Parathyroid adenoma (tissue), 2 donors: ENCODE measurements around the gene ANTXR1.

ENCODE experiments used
- H2AFZ ChIP-seq: fragments of 300-600 bp; sonication (generic); one replicate; pipeline ENCODE4 v1.7.0; 2017; ENCODE audit warnings: antibody characterized with exemption, mild to moderate bottlenecking
- H3K27ac ChIP-seq: fragments of 300-600 bp; sonication (generic); one replicate; pipeline ENCODE4 v1.7.0; 2017
- H3K27me3 ChIP-seq: fragments of 300-600 bp; sonication (generic); one replicate; pipeline ENCODE4 v1.7.0; 2017; ENCODE audit warnings: low read length; ENCODE audit not compliant: control insufficient read depth, insufficient read depth
- H3K36me3 ChIP-seq: fragments of 300-600 bp; sonication (generic); one replicate; pipeline ENCODE4 v1.7.0; 2017; ENCODE audit warnings: low read length; ENCODE audit not compliant: control insufficient read depth, insufficient read depth
- H3K4me1 ChIP-seq: fragments of 300-600 bp; sonication (generic); one replicate; pipeline ENCODE4 v1.7.0; 2017; ENCODE audit warnings: control low read depth
- H3K4me2 ChIP-seq: fragments of 300-600 bp; sonication (generic); one replicate; pipeline ENCODE4 v1.7.0; 2017; ENCODE audit warnings: low read length
- H3K4me3 ChIP-seq: fragments of 300-600 bp; sonication (generic); one replicate; pipeline ENCODE4 v1.7.0; 2017; ENCODE audit warnings: low read depth, low read length
- H3K79me2 ChIP-seq: fragments of 300-600 bp; sonication (generic); one replicate; pipeline ENCODE4 v1.7.0; 2017; ENCODE audit warnings: control low read depth
- H3K9ac ChIP-seq: fragments of 300-600 bp; sonication (generic); one replicate; pipeline ENCODE4 v1.7.0; 2017; ENCODE audit warnings: mild to moderate bottlenecking
- H3K9me3 ChIP-seq: fragments of 300-600 bp; sonication (generic); one replicate; pipeline ENCODE4 v1.7.0; 2017; ENCODE audit warnings: low read length; ENCODE audit not compliant: control insufficient read depth
- TF ChIP-seq, protein P1 (sequence below): fragments of 300-600 bp; sonication (generic); IDR thresholded peaks from one replicate; pipeline ENCODE4 v1.7.0; 2017; ENCODE audit warnings: antibody characterized with exemption, mild to moderate bottlenecking
- donor health status: primary hyperparathyroidism.

The ANTXR1 gene

DNA sequence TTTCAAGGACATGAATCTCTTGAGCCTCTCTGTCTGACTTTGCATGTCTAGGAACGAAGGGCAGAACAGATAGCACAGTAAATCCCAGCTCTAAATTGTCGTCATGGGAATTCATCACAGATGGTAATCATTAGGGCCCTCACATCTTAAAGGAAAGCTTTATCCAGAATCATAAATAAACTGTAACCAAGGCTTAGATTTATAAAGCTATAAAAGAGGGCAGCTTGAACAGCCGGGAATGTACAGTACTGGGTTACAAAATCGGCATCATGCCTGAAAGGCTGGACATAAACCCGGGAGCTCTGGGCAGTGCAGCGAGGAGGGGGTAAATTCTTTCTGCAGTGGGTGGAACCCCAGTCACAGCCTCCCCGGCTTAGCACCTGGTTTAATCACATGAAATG, 229.7 kb downstream of the ANTXR1 start:
- no peaks in the 10 kb centered on the region for H3K27me3 ChIP-seq
- H3K9ac ChIP-seq: no peak overlapping the region
- H3K4me1 ChIP-seq: no peaks in the 10 kb centered on the region
- no peak overlapping the region for H3K27ac ChIP-seq
- H3K4me2 ChIP-seq: no peak overlapping the region
- H2AFZ ChIP-seq: no peak overlapping the region
- TF ChIP-seq, protein P1, sequence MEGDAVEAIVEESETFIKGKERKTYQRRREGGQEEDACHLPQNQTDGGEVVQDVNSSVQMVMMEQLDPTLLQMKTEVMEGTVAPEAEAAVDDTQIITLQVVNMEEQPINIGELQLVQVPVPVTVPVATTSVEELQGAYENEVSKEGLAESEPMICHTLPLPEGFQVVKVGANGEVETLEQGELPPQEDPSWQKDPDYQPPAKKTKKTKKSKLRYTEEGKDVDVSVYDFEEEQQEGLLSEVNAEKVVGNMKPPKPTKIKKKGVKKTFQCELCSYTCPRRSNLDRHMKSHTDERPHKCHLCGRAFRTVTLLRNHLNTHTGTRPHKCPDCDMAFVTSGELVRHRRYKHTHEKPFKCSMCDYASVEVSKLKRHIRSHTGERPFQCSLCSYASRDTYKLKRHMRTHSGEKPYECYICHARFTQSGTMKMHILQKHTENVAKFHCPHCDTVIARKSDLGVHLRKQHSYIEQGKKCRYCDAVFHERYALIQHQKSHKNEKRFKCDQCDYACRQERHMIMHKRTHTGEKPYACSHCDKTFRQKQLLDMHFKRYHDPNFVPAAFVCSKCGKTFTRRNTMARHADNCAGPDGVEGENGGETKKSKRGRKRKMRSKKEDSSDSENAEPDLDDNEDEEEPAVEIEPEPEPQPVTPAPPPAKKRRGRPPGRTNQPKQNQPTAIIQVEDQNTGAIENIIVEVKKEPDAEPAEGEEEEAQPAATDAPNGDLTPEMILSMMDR: no peak
- no peaks in the 10 kb centered on the region for H3K9me3 ChIP-seq
- H3K79me2 ChIP-seq: no peaks in the 10 kb centered on the region
- no peak overlapping the region for H3K4me3 ChIP-seq
- no peaks in the 10 kb centered on the region for H3K36me3 ChIP-seq

DNA sequence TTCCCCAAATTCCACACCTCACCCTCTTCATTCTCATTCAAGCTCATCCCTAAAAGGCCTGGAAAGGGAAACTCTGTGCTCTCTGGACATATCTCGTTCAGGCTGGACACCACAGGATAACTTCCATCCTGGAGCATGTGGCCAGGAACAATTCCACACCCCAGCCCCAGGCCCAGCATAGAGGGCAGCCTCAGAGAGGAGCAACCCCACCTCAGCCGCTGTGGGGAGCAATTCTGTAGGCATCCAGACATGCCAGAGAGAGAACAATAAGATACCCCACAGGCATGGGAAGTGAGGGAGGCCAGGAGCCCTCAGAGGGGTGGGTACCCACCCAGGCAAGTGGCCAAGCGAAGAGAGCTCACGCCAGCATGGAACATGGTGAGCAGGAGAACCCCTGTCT, 230.7 kb downstream of the ANTXR1 start:
- Histone ChIP-seq H3K27ac (no peak overlapping the region), H3K4me1 (no peaks in the 10 kb centered on the region)
- TF ChIP-seq, protein P1: no peak

DNA sequence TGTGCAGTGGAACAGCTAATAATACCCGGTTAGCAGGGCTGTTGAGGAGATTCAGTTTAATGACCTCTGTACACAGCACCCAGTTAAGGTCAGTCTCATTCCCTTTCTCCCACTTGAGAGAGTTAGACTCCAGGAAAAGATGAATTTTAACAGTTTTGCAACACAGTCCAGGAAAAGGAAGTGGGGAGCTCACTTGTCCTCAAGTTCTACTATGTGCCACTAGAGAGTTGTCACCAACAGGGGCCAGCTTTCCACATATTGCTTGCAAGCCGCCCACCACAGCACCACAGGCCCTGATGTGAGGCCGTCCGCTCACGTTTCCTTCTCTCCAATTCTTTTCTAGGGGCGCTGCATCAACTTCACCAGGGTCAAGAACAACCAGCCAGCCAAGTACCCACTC, 231.9 kb downstream of the ANTXR1 start:
- TF ChIP-seq, protein P1: no peak
- no peaks in the 10 kb centered on the region for H3K4me1 ChIP-seq
- H3K9me3 ChIP-seq: no peaks in the 10 kb centered on the region
- no peak overlapping the region for H3K9ac ChIP-seq
- H3K4me2 ChIP-seq: no peak overlapping the region
- H3K4me3 ChIP-seq: no peak overlapping the region
- H3K27me3 ChIP-seq: no peaks in the 10 kb centered on the region
- H3K36me3 ChIP-seq: no peaks in the 10 kb centered on the region
- H3K27ac ChIP-seq: no peak overlapping the region
- H2AFZ ChIP-seq: no peak overlapping the region
- H3K79me2 ChIP-seq: no peaks in the 10 kb centered on the region

More for the DNA sequence above, 230.7 kb downstream of the ANTXR1 start:
- no peaks in the 10 kb centered on the region for H3K79me2 ChIP-seq
- H3K27me3 ChIP-seq: no peaks in the 10 kb centered on the region
- no peaks in the 10 kb centered on the region for H3K9me3 ChIP-seq
- H3K4me2 ChIP-seq: no peak overlapping the region
- H2AFZ ChIP-seq: no peak overlapping the region
- no peak overlapping the region for H3K4me3 ChIP-seq
- H3K9ac ChIP-seq: no peak overlapping the region
- H3K36me3 ChIP-seq: no peaks in the 10 kb centered on the region

DNA sequence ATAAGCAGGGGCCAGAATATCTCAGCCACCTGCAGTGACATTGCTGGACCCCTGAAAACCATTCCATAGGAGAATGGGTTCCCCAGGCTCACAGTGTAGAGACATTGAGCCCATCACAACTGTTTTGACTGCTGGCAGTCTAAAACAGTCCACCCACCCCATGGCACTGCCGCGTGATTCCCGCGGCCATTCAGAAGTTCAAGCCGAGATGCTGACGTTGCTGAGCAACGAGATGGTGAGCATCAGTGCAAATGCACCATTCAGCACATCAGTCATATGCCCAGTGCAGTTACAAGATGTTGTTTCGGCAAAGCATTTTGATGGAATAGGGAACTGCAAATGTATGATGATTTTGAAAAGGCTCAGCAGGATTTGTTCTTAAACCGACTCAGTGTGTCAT, 234.6 kb downstream of the ANTXR1 start:
- no peak overlapping the region for H2AFZ ChIP-seq
- TF ChIP-seq, protein P1: no peak
- no peak overlapping the region for H3K9ac ChIP-seq
- peaks cover 5% of the 10 kb centered on the region for H3K4me1 ChIP-seq
- no peak overlapping the region for H3K4me2 ChIP-seq
- H3K27me3 ChIP-seq: no peaks in the 10 kb centered on the region
- H3K4me3 ChIP-seq: no peak overlapping the region
- H3K79me2 ChIP-seq: no peaks in the 10 kb centered on the region
- H3K27ac ChIP-seq: no peak overlapping the region
- H3K36me3 ChIP-seq: no peaks in the 10 kb centered on the region
- no peaks in the 10 kb centered on the region for H3K9me3 ChIP-seq

DNA sequence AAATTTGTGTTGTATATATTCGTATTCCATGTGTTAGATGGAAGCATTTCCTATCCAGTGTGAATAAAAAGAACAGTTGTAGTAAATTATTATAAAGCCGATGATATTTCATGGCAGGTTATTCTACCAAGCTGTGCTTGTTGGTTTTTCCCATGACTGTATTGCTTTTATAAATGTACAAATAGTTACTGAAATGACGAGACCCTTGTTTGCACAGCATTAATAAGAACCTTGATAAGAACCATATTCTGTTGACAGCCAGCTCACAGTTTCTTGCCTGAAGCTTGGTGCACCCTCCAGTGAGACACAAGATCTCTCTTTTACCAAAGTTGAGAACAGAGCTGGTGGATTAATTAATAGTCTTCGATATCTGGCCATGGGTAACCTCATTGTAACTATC, 235.3 kb downstream of the ANTXR1 start:
- Histone ChIP-seq H3K9ac (no peak overlapping the region), H3K36me3 (no peaks in the 10 kb centered on the region), H3K4me3 (no peak overlapping the region), H3K9me3 (no peaks in the 10 kb centered on the region), H3K4me1 (peaks cover 5% of the 10 kb centered on the region), H3K27ac (no peak overlapping the region), H3K27me3 (no peaks in the 10 kb centered on the region), H3K79me2 (no peaks in the 10 kb centered on the region), H2AFZ (no peak overlapping the region), H3K4me2 (no peak overlapping the region)
- TF ChIP-seq, protein P1: no peak
